MM.1S (cell line): ENCODE data around the gene BRD9.
"Not testable (repeated sequence)": the region's sequence is repeated elsewhere in the genome, so short reads cannot be mapped to it uniquely, and the experiment has no call there.

ENCODE experiments used
- DNase-seq: peaks from one replicate; pipeline ENCODE4 v3.0.0-alpha.2; 2015
- H2AFZ ChIP-seq: fragments of 300-600 bp; sonication (generic); 2 replicates; pipeline ENCODE4 v1.6.0; 2016; ENCODE audit warnings: antibody characterized with exemption, low read length
- H3F3A ChIP-seq: fragments of 300-600 bp; sonication (generic); 2 replicates; pipeline ENCODE4 v1.6.1; 2016; ENCODE audit warnings: mild to moderate bottlenecking, antibody characterized with exemption, low read length, moderate library complexity, mixed read lengths; ENCODE audit not compliant: insufficient read depth
- H3K27ac ChIP-seq: fragments of 300-600 bp; sonication (generic); 2 replicates; pipeline ENCODE4 v1.5.1; 2016; ENCODE audit warnings: mild to moderate bottlenecking, low read length
- H3K27me3 ChIP-seq: fragments of 300-600 bp; sonication (generic); replicated peaks from 2 replicates; pipeline ENCODE4 v1.6.0; 2016; ENCODE audit warnings: low read length; ENCODE audit not compliant: insufficient read depth
- H3K36me3 ChIP-seq: fragments of 300-600 bp; sonication (generic); replicated peaks from 2 replicates; pipeline ENCODE4 v1.6.1; 2016; ENCODE audit warnings: mild to moderate bottlenecking, low read length, mixed read lengths; ENCODE audit not compliant: insufficient read depth
- H3K4me1 ChIP-seq: fragments of 300-600 bp; sonication (generic); 2 replicates; pipeline ENCODE4 v1.6.1; 2016; ENCODE audit warnings: low read length, mixed read lengths
- H3K4me2 ChIP-seq: fragments of 300-600 bp; sonication (generic); 2 replicates; pipeline ENCODE4 v1.6.0; 2016; ENCODE audit warnings: low read depth, low read length
- H3K4me3 ChIP-seq: fragments of 300-600 bp; sonication (generic); 2 replicates; pipeline ENCODE4 v1.5.1; 2016; ENCODE audit warnings: low read length, mixed read lengths
- H3K79me2 ChIP-seq: fragments of 300-600 bp; sonication (generic); 2 replicates; pipeline ENCODE4 v1.6.1; 2016; ENCODE audit warnings: mixed run types, low read length, mixed read lengths
- H3K9ac ChIP-seq: fragments of 300-600 bp; sonication (generic); 2 replicates; pipeline ENCODE4 v1.6.1; 2016; ENCODE audit warnings: low read length, mixed read lengths
- H3K9me2 ChIP-seq: fragments of 300-600 bp; sonication (generic); replicated peaks from 2 replicates; pipeline ENCODE4 v1.6.1; 2016; ENCODE audit warnings: mild to moderate bottlenecking, low read length, mixed read lengths; ENCODE audit not compliant: insufficient read depth
- H3K9me3 ChIP-seq: fragments of 300-600 bp; sonication (generic); replicated peaks from 2 replicates; pipeline ENCODE4 v1.6.1; 2016; ENCODE audit warnings: mild to moderate bottlenecking, low read length, mixed read lengths; ENCODE audit not compliant: insufficient read depth
- H4K20me1 ChIP-seq: fragments of 300-600 bp; sonication (generic); 2 replicates; pipeline ENCODE4 v1.6.1; 2016; ENCODE audit warnings: mild to moderate bottlenecking, low read length, moderate library complexity, mixed read lengths; ENCODE audit not compliant: insufficient read depth
- EZH2 ChIP-seq: fragments of 300-600 bp; sonication (generic); optimal IDR thresholded peaks from 2 replicates; pipeline ENCODE3; 2017; ENCODE audit warnings: low read depth, mild to moderate bottlenecking, antibody characterized with exemption, low read length, mixed read lengths
- EZH2phosphoT487 ChIP-seq: fragments of 300-600 bp; sonication (generic); IDR thresholded peaks from 2 replicates; pipeline ENCODE4 v1.6.1; 2018; ENCODE audit warnings: antibody characterized with exemption, low read length
- TF ChIP-seq, protein P1 (sequence below): fragments of 300-600 bp; sonication (generic); IDR thresholded peaks from 2 replicates; pipeline ENCODE4 v1.5.1; 2016; ENCODE audit warnings: antibody characterized with exemption, low read length, mixed read lengths

Gene BRD9

GRCh38 chr5:880816-881550 lies 11.6 kb downstream of the BRD9 start:
- Histone ChIP-seq H3K9ac (no peak overlapping the region), H3K9me3 (no peaks in the 10 kb centered on the region), H3K36me3 (peaks cover 15% of the 10 kb centered on the region), H3K4me3 (no peak overlapping the region), H4K20me1 (no peaks in the 10 kb centered on the region), H2AFZ (no peak overlapping the region), H3K4me2 (no peak overlapping the region), H3K9me2 (no peaks in the 10 kb centered on the region), H3K27me3 (no peaks in the 10 kb centered on the region), H3K4me1 (no peaks in the 10 kb centered on the region), H3F3A (no peaks in the 10 kb centered on the region; the same call in 1 of the 2 replicates), H3K79me2 (peaks cover 49% of the 10 kb centered on the region), H3K27ac (no peak overlapping the region)
- DNase-seq = no peak
- TF ChIP-seq EZH2 (no peak), EZH2phosphoT487 (no peak)
- TF ChIP-seq, protein P1, sequence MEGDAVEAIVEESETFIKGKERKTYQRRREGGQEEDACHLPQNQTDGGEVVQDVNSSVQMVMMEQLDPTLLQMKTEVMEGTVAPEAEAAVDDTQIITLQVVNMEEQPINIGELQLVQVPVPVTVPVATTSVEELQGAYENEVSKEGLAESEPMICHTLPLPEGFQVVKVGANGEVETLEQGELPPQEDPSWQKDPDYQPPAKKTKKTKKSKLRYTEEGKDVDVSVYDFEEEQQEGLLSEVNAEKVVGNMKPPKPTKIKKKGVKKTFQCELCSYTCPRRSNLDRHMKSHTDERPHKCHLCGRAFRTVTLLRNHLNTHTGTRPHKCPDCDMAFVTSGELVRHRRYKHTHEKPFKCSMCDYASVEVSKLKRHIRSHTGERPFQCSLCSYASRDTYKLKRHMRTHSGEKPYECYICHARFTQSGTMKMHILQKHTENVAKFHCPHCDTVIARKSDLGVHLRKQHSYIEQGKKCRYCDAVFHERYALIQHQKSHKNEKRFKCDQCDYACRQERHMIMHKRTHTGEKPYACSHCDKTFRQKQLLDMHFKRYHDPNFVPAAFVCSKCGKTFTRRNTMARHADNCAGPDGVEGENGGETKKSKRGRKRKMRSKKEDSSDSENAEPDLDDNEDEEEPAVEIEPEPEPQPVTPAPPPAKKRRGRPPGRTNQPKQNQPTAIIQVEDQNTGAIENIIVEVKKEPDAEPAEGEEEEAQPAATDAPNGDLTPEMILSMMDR = no peak

GRCh38 chr5:878677-879076 lies 13.9 kb downstream of the BRD9 start:
- peaks cover 31% of the 10 kb centered on the region for H3K79me2 ChIP-seq
- not testable (repeated sequence) for DNase-seq, H2AFZ ChIP-seq, H3K9ac ChIP-seq, H3K4me2 ChIP-seq, H3K27ac ChIP-seq, H3K27me3 ChIP-seq, H3K9me2 ChIP-seq, H4K20me1 ChIP-seq, H3K36me3 ChIP-seq, H3K4me3 ChIP-seq, H3K4me1 ChIP-seq, H3F3A ChIP-seq, H3K9me3 ChIP-seq

DNA sequence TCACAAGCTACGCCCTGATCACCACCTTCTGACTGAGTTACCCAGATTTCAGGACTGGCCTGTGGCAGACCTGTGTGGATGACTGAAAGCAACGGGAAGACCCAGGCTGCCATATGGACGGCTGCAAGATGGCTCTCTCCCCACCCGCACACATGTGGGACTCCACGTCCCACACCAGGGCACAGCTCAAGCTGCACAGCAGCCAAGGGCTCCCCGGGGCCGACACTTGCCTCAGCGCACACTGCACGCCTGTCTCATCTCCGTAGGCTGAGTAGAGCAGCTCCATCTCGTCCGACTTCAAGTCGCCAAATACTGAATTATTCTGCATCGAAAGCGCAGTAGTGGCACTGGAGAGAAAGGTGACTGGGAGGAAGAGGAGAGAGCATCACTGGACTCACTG lies 14.5 kb downstream of the BRD9 start:
- DNase-seq = no peak
- H3K27me3 ChIP-seq = no peaks in the 10 kb centered on the region
- no peaks in the 10 kb centered on the region; the same call in 1 of the 2 replicates for H3F3A ChIP-seq
- no peaks in the 10 kb centered on the region for H3K4me1 ChIP-seq
- no peak overlapping the region for H3K27ac ChIP-seq
- 0 out of 2 replicates have a peak, but pooled peaks cover 2% of the 10 kb centered on the region for H4K20me1 ChIP-seq
- peaks cover 4% of the 10 kb centered on the region for H3K36me3 ChIP-seq
- H3K4me3 ChIP-seq = no peak overlapping the region
- H3K9ac ChIP-seq = no peak overlapping the region
- no peaks in the 10 kb centered on the region for H3K9me3 ChIP-seq
- H2AFZ ChIP-seq = no peak overlapping the region
- H3K79me2 ChIP-seq = peaks cover 26% of the 10 kb centered on the region
- H3K9me2 ChIP-seq = no peaks in the 10 kb centered on the region
- TF ChIP-seq EZH2phosphoT487 (no peak), EZH2 (no peak)
- TF ChIP-seq, protein P1 = no peak
- no peak overlapping the region for H3K4me2 ChIP-seq
